ENCODE results near the gene CERT1.

The CERT1 gene

GRCh38 chr5:75525344-75525743 is 13.9 kb upstream of the CERT1 start:
- Histone ChIP-seq H4K8ac (ENCODE audit: low read depth, low read length) (no peak overlapping the region), H2BK120ac (ENCODE audit: low read depth, low read length) (no peak overlapping the region), H3K14ac (ENCODE audit: low read length) (no peak overlapping the region), H2AK5ac (ENCODE audit: low read depth, low read length) (no peak overlapping the region), H2BK15ac (ENCODE audit: low read length) (no peak overlapping the region), H3K79me1 (ENCODE audit: low read depth, low read length) (no peaks in the 10 kb centered on the region), H2AFZ (ENCODE audit: low read length) (no peak overlapping the region), H3K18ac (ENCODE audit: low read length) (no peak overlapping the region), H3K27ac (replicated peaks; ENCODE audit: low read length) (no peak overlapping the region), H3K27me3 (ENCODE audit: control insufficient read depth in 3 of 3, insufficient read depth in 3 of 3, low read depth in 1 of 3, low read length in 3 of 3) (no peaks in the 10 kb centered on the region), H3K9ac (ENCODE audit: low read depth, low read length, poor library complexity) (no peak overlapping the region), H3K23ac (ENCODE audit: low read depth, low read length, poor library complexity) (no peak overlapping the region), H3K4ac (ENCODE audit: low read length) (no peak overlapping the region), H3K4me2 (ENCODE audit: insufficient read depth, low read length, poor library complexity, severe bottlenecking) (no peak overlapping the region), H3K9me3 (replicated peaks in 1 of 2; ENCODE audit: control insufficient read depth in 2 of 2, insufficient read depth in 1 of 2, low read depth in 1 of 2, low read length in 2 of 2) (peaks cover 5 to 23% of the 10 kb centered on the region in 2 donors), H3K36me3 (replicated peaks in 1 of 2; ENCODE audit: control insufficient read depth in 2 of 2, insufficient read depth in 2 of 2, low read length in 2 of 2) (no peaks in the 10 kb centered on the region), H3K4me1 (ENCODE audit: control insufficient read depth in 2 of 2, insufficient read depth in 1 of 2, low read depth in 1 of 2, low read length in 2 of 2) (no peaks in the 10 kb centered on the region), H3K4me3 (ENCODE audit: low read length in 2 of 2) (no peak overlapping the region), H4K91ac (ENCODE audit: low read depth, low read length, poor library complexity) (no peak overlapping the region), H2BK12ac (ENCODE audit: low read length) (no peak overlapping the region), H2BK5ac (ENCODE audit: low read length) (no peak overlapping the region)
- no CpG with 5 or more reads among the region's 1 CpG for WGBS, 2 donors (ENCODE audit: extremely low coverage in 2 of 2, insufficient read length in 2 of 2, insufficient replicate concordance in 1 of 2)
- no peak for DNase-seq (ENCODE audit: low spot score)

- Histone ChIP-seq H3K14ac (ENCODE audit: low read length) (no peak overlapping the region), H3K9me3 (replicated peaks in 1 of 2; ENCODE audit: control insufficient read depth in 2 of 2, insufficient read depth in 1 of 2, low read depth in 1 of 2, low read length in 2 of 2) (peaks cover 5 to 31% of the 10 kb centered on the region in 2 donors), H3K4me1 (ENCODE audit: control insufficient read depth in 2 of 2, insufficient read depth in 1 of 2, low read depth in 1 of 2, low read length in 2 of 2) (no peaks in the 10 kb centered on the region), H3K27ac (replicated peaks; ENCODE audit: low read length) (no peak overlapping the region), H3K23ac (ENCODE audit: low read depth, low read length, poor library complexity) (no peak overlapping the region), H3K4me2 (ENCODE audit: insufficient read depth, low read length, poor library complexity, severe bottlenecking) (no peak overlapping the region), H2BK120ac (ENCODE audit: low read depth, low read length) (no peak overlapping the region), H3K4ac (ENCODE audit: low read length) (no peak overlapping the region), H4K8ac (ENCODE audit: low read depth, low read length) (no peak overlapping the region), H2AK5ac (ENCODE audit: low read depth, low read length) (no peak overlapping the region), H3K9ac (ENCODE audit: low read depth, low read length, poor library complexity) (no peak overlapping the region), H2AFZ (ENCODE audit: low read length) (no peak overlapping the region), H2BK5ac (ENCODE audit: low read length) (no peak overlapping the region), H3K27me3 (ENCODE audit: control insufficient read depth in 3 of 3, insufficient read depth in 3 of 3, low read depth in 1 of 3, low read length in 3 of 3) (no peaks in the 10 kb centered on the region), H2BK15ac (ENCODE audit: low read length) (no peak overlapping the region), H2BK12ac (ENCODE audit: low read length) (no peak overlapping the region), H3K36me3 (replicated peaks in 1 of 2; ENCODE audit: control insufficient read depth in 2 of 2, insufficient read depth in 2 of 2, low read length in 2 of 2) (no peaks in the 10 kb centered on the region), H4K91ac (ENCODE audit: low read depth, low read length, poor library complexity) (no peak overlapping the region), H3K4me3 (ENCODE audit: low read length in 2 of 2) (no peak overlapping the region), H3K79me1 (ENCODE audit: low read depth, low read length) (no peaks in the 10 kb centered on the region), H3K18ac (ENCODE audit: low read length) (no peak overlapping the region)
- DNase-seq (ENCODE audit: low spot score), result no peak
- no CpG with 5 or more reads among the region's 1 CpG for WGBS, 2 donors (ENCODE audit: extremely low coverage in 2 of 2, insufficient read length in 2 of 2, insufficient replicate concordance in 1 of 2)
Measured at GRCh38 chr5:75524591-75524990, 13.2 kb upstream of the CERT1 start.

GRCh38 chr5:75524071-75524470 is 12.6 kb upstream of the CERT1 start:
- Histone ChIP-seq H3K4ac (ENCODE audit: low read length) (no peak overlapping the region), H4K8ac (ENCODE audit: low read depth, low read length) (no peak overlapping the region), H4K91ac (ENCODE audit: low read depth, low read length, poor library complexity) (no peak overlapping the region), H3K9me3 (replicated peaks in 1 of 2; ENCODE audit: control insufficient read depth in 2 of 2, insufficient read depth in 1 of 2, low read depth in 1 of 2, low read length in 2 of 2) (peaks cover 5 to 31% of the 10 kb centered on the region in 2 donors), H3K4me2 (ENCODE audit: insufficient read depth, low read length, poor library complexity, severe bottlenecking) (no peak overlapping the region), H3K18ac (ENCODE audit: low read length) (no peak overlapping the region), H2BK15ac (ENCODE audit: low read length) (no peak overlapping the region), H3K9ac (ENCODE audit: low read depth, low read length, poor library complexity) (no peak overlapping the region), H3K14ac (ENCODE audit: low read length) (no peak overlapping the region), H3K4me1 (ENCODE audit: control insufficient read depth in 2 of 2, insufficient read depth in 1 of 2, low read depth in 1 of 2, low read length in 2 of 2) (no peaks in the 10 kb centered on the region), H3K27me3 (ENCODE audit: control insufficient read depth in 3 of 3, insufficient read depth in 3 of 3, low read depth in 1 of 3, low read length in 3 of 3) (no peaks in the 10 kb centered on the region), H3K4me3 (ENCODE audit: low read length in 2 of 2) (no peak overlapping the region), H2BK12ac (ENCODE audit: low read length) (no peak overlapping the region), H2BK120ac (ENCODE audit: low read depth, low read length) (no peak overlapping the region), H3K23ac (ENCODE audit: low read depth, low read length, poor library complexity) (no peak overlapping the region), H3K79me1 (ENCODE audit: low read depth, low read length) (no peaks in the 10 kb centered on the region), H3K27ac (replicated peaks; ENCODE audit: low read length) (no peak overlapping the region), H2AK5ac (ENCODE audit: low read depth, low read length) (no peak overlapping the region), H2BK5ac (ENCODE audit: low read length) (no peak overlapping the region), H2AFZ (ENCODE audit: low read length) (no peak overlapping the region), H3K36me3 (replicated peaks in 1 of 2; ENCODE audit: control insufficient read depth in 2 of 2, insufficient read depth in 2 of 2, low read length in 2 of 2) (no peaks in the 10 kb centered on the region)
- no CpG with 5 or more reads among the region's 3 CpGs for WGBS, 2 donors (ENCODE audit: extremely low coverage in 2 of 2, insufficient read length in 2 of 2, insufficient replicate concordance in 1 of 2)
- no peak for DNase-seq (ENCODE audit: low spot score)

GRCh38 chr5:75523275-75523674 is 11.8 kb upstream of the CERT1 start:
- H3K4ac ChIP-seq (ENCODE audit: low read length), result no peak overlapping the region
- no peak overlapping the region for H2BK15ac ChIP-seq (ENCODE audit: low read length)
- no peaks in the 10 kb centered on the region for H3K36me3 ChIP-seq (replicated peaks in 1 of 2; ENCODE audit: control insufficient read depth in 2 of 2, insufficient read depth in 2 of 2, low read length in 2 of 2)
- no peaks in the 10 kb centered on the region for H3K27me3 ChIP-seq (ENCODE audit: control insufficient read depth in 3 of 3, insufficient read depth in 3 of 3, low read depth in 1 of 3, low read length in 3 of 3)
- no peak overlapping the region for H2AFZ ChIP-seq (ENCODE audit: low read length)
- H3K4me1 ChIP-seq (ENCODE audit: control insufficient read depth in 2 of 2, insufficient read depth in 1 of 2, low read depth in 1 of 2, low read length in 2 of 2), result no peaks in the 10 kb centered on the region
- H2AK5ac ChIP-seq (ENCODE audit: low read depth, low read length), result no peak overlapping the region
- H2BK12ac ChIP-seq (ENCODE audit: low read length), result no peak overlapping the region
- H3K23ac ChIP-seq (ENCODE audit: low read depth, low read length, poor library complexity), result no peak overlapping the region
- H3K18ac ChIP-seq (ENCODE audit: low read length), result no peak overlapping the region
- DNase-seq (ENCODE audit: low spot score), result no peak
- no peak overlapping the region for H3K4me3 ChIP-seq (ENCODE audit: low read length in 2 of 2)
- H2BK120ac ChIP-seq (ENCODE audit: low read depth, low read length), result no peak overlapping the region
- H3K79me1 ChIP-seq (ENCODE audit: low read depth, low read length), result peaks cover 3% of the 10 kb centered on the region
- H4K8ac ChIP-seq (ENCODE audit: low read depth, low read length), result no peak overlapping the region
- no peak overlapping the region for H2BK5ac ChIP-seq (ENCODE audit: low read length)
- H3K14ac ChIP-seq (ENCODE audit: low read length), result no peak overlapping the region
- whole genome bisulfite sequencing, 2 donors (ENCODE audit: extremely low coverage in 2 of 2, insufficient read length in 2 of 2, insufficient replicate concordance in 1 of 2), result no CpG with 5 or more reads among the region's 1 CpG
- no peak overlapping the region for H3K9ac ChIP-seq (ENCODE audit: low read depth, low read length, poor library complexity)
- H3K27ac ChIP-seq (replicated peaks; ENCODE audit: low read length), result no peak overlapping the region
- H4K91ac ChIP-seq (ENCODE audit: low read depth, low read length, poor library complexity), result no peak overlapping the region
- H3K4me2 ChIP-seq (ENCODE audit: insufficient read depth, low read length, poor library complexity, severe bottlenecking), result no peak overlapping the region
- H3K9me3 ChIP-seq (replicated peaks in 1 of 2; ENCODE audit: control insufficient read depth in 2 of 2, insufficient read depth in 1 of 2, low read depth in 1 of 2, low read length in 2 of 2), result peaks cover 8 to 32% of the 10 kb centered on the region in 2 donors

Measured in neuronal stem cell (in vitro differentiated cells).